ENCODE data around the gene ATAD3B. TPM values are rescaled to one million over a fixed set of nuclear protein-coding genes. Genes with fewer than 3 reads are reported as not detected.

Gene ATAD3B
- polyA plus RNA-seq, 1 donor from 2014 or later = 57.2 TPM

DNA sequence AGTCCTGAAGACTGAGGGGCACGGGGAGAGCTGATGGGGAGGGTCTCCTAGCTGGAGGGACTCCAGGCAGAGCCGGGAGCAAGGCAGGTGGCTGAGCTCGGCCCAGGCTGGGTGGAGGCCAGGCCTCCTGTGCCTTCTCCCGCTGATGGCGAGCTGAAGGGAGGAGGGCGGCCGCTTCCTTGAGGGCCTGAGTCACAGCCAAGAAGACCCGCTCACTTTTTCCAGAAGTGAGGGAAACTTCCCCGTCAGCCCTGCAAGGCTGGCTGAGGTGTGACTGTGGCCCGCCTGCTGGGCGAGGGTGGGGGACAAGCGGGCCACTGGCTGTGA lies 37.8 kb upstream of the ATAD3B start:
- H3K4me2 ChIP-seq (ENCODE audit: low read length) = no peak overlapping the region
- H3K9ac ChIP-seq (ENCODE audit: low read length) = no peak overlapping the region
- H3K9me3 ChIP-seq (ENCODE audit: low read length) = no peaks in the 10 kb centered on the region
- no peak overlapping the region for H3K4me3 ChIP-seq (ENCODE audit: low read length)
- no peak overlapping the region for H2AFZ ChIP-seq (ENCODE audit: low read depth, low read length)
- H3K27ac ChIP-seq (ENCODE audit: low read length) = no peak overlapping the region
- H3K9me2 ChIP-seq (ENCODE audit: insufficient read depth, low read length) = no peaks in the 10 kb centered on the region
- no peaks in the 10 kb centered on the region for H3F3A ChIP-seq (ENCODE audit: insufficient read depth, low read length, poor library complexity, severe bottlenecking)
- no peaks in the 10 kb centered on the region for H4K20me1 ChIP-seq (ENCODE audit: insufficient read depth)
- H3K27me3 ChIP-seq (ENCODE audit: insufficient read depth, low read depth, low read length) = peaks cover 12% of the 10 kb centered on the region
- H3K79me2 ChIP-seq (replicated peaks; ENCODE audit: insufficient read depth, low read length) = no peaks in the 10 kb centered on the region
- H3K36me3 ChIP-seq (ENCODE audit: insufficient read depth, low read length) = no peaks in the 10 kb centered on the region
- TF ChIP-seq MXI1 (conservative IDR thresholded peaks at IDR 0.05; ENCODE audit: poor library complexity, severe bottlenecking) (no peak), SMC3 (conservative IDR thresholded peaks at IDR 0.05; ENCODE audit: poor library complexity) (no peak), RAD21 (conservative IDR thresholded peaks at IDR 0.05) (no peak), EP300 (conservative IDR thresholded peaks at IDR 0.05; ENCODE audit: poor library complexity, severe bottlenecking) (no peak), TAF1 (IDR thresholded peaks at IDR 0.05; ENCODE audit: low read depth) (no peak), POLR2AphosphoS5 (IDR thresholded peaks at IDR 0.05) (no peak), EZH2 (IDR thresholded peaks at IDR 0.05; ENCODE audit: borderline replicate concordance, insufficient read depth, low read length, poor library complexity, severe bottlenecking) (no peak)
- TF ChIP-seq, protein P1, sequence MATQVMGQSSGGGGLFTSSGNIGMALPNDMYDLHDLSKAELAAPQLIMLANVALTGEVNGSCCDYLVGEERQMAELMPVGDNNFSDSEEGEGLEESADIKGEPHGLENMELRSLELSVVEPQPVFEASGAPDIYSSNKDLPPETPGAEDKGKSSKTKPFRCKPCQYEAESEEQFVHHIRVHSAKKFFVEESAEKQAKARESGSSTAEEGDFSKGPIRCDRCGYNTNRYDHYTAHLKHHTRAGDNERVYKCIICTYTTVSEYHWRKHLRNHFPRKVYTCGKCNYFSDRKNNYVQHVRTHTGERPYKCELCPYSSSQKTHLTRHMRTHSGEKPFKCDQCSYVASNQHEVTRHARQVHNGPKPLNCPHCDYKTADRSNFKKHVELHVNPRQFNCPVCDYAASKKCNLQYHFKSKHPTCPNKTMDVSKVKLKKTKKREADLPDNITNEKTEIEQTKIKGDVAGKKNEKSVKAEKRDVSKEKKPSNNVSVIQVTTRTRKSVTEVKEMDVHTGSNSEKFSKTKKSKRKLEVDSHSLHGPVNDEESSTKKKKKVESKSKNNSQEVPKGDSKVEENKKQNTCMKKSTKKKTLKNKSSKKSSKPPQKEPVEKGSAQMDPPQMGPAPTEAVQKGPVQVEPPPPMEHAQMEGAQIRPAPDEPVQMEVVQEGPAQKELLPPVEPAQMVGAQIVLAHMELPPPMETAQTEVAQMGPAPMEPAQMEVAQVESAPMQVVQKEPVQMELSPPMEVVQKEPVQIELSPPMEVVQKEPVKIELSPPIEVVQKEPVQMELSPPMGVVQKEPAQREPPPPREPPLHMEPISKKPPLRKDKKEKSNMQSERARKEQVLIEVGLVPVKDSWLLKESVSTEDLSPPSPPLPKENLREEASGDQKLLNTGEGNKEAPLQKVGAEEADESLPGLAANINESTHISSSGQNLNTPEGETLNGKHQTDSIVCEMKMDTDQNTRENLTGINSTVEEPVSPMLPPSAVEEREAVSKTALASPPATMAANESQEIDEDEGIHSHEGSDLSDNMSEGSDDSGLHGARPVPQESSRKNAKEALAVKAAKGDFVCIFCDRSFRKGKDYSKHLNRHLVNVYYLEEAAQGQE (IDR thresholded peaks at IDR 0.05; ENCODE audit: borderline replicate concordance) = no peak
- TF ChIP-seq, protein P2, sequence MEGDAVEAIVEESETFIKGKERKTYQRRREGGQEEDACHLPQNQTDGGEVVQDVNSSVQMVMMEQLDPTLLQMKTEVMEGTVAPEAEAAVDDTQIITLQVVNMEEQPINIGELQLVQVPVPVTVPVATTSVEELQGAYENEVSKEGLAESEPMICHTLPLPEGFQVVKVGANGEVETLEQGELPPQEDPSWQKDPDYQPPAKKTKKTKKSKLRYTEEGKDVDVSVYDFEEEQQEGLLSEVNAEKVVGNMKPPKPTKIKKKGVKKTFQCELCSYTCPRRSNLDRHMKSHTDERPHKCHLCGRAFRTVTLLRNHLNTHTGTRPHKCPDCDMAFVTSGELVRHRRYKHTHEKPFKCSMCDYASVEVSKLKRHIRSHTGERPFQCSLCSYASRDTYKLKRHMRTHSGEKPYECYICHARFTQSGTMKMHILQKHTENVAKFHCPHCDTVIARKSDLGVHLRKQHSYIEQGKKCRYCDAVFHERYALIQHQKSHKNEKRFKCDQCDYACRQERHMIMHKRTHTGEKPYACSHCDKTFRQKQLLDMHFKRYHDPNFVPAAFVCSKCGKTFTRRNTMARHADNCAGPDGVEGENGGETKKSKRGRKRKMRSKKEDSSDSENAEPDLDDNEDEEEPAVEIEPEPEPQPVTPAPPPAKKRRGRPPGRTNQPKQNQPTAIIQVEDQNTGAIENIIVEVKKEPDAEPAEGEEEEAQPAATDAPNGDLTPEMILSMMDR (IDR thresholded peaks at IDR 0.05; ENCODE audit: poor library complexity, severe bottlenecking) = no peak

DNA sequence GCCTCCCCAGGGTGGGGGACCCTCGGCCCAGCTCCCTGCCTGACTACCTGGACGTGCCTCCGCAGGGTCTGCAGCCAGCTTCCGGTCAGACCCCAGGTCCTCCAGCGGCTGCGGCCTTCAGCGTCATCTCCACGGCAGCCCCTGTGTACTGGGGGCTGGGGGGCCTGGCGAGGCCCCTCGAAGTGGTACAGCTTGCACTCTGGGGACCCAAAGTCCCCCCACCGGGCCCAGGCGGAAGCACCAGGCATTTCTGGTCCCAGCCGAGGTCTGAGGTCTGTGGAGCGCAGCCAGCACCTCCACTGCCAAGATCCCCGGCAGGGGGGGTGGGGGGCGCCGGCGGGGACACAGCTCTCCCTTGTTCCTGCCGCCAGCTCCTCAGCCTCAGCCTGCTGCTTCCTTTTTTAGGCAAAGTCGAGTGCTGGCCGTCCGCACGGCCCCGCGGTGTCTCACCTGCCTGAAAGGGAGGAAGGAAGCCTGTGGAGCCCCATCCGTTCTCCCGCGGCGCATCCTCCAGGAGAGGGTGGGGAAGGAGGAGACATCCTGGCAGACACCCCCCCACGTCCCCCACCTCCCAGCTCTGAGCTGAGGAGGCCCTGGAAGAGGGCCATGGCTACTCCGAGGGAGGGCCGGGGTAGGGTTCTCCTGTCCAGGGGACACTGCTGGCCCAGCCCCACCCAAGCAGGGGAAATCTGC lies 37.3 kb upstream of the ATAD3B start:
- Histone ChIP-seq H3K9me3 (ENCODE audit: low read length) (no peaks in the 10 kb centered on the region), H3K9me2 (ENCODE audit: insufficient read depth, low read length) (no peaks in the 10 kb centered on the region), H3K9ac (ENCODE audit: low read length) (no peak overlapping the region), H3K79me2 (replicated peaks; ENCODE audit: insufficient read depth, low read length) (no peaks in the 10 kb centered on the region), H3K27me3 (ENCODE audit: insufficient read depth, low read depth, low read length) (peaks cover 12% of the 10 kb centered on the region), H2AFZ (ENCODE audit: low read depth, low read length) (no peak overlapping the region), H3K4me3 (ENCODE audit: low read length) (no peak overlapping the region), H3F3A (ENCODE audit: insufficient read depth, low read length, poor library complexity, severe bottlenecking) (no peaks in the 10 kb centered on the region), H3K4me2 (ENCODE audit: low read length) (no peak overlapping the region), H3K36me3 (ENCODE audit: insufficient read depth, low read length) (no peaks in the 10 kb centered on the region), H4K20me1 (ENCODE audit: insufficient read depth) (no peaks in the 10 kb centered on the region), H3K27ac (ENCODE audit: low read length) (no peak overlapping the region)
- TF ChIP-seq TAF1 (IDR thresholded peaks at IDR 0.05; ENCODE audit: low read depth) (no peak), RAD21 (conservative IDR thresholded peaks at IDR 0.05) (no peak), SMC3 (conservative IDR thresholded peaks at IDR 0.05; ENCODE audit: poor library complexity) (no peak), MXI1 (conservative IDR thresholded peaks at IDR 0.05; ENCODE audit: poor library complexity, severe bottlenecking) (no peak), EZH2 (IDR thresholded peaks at IDR 0.05; ENCODE audit: borderline replicate concordance, insufficient read depth, low read length, poor library complexity, severe bottlenecking) (no peak), EP300 (conservative IDR thresholded peaks at IDR 0.05; ENCODE audit: poor library complexity, severe bottlenecking) (no peak), POLR2AphosphoS5 (IDR thresholded peaks at IDR 0.05) (no peak)
- TF ChIP-seq, protein P2 (IDR thresholded peaks at IDR 0.05; ENCODE audit: poor library complexity, severe bottlenecking) = no peak
- TF ChIP-seq, protein P1 (IDR thresholded peaks at IDR 0.05; ENCODE audit: borderline replicate concordance) = no peak
